Right atrium auricular region (tissue), 2 donors: ENCODE results near the gene LPP. TPM values are rescaled to one million over a fixed set of nuclear protein-coding genes. Genes with fewer than 3 reads are reported as not detected.

Experiments
- DNase-seq: peaks from one replicate; pipeline ENCODE4 v3.0.0-alpha.2; 2019; ENCODE audit warnings: low spot score
- H3K27ac ChIP-seq, 2 donors: fragments of 200-600 bp; sonication (generic); 1 replicate in 1 of 2; 2 replicates in 1 of 2; pipeline ENCODE4 v1.5.1; 2016 to 2019
- H3K27me3 ChIP-seq, 2 donors: fragments of 200-600 bp; sonication (generic); one replicate each; pipeline versions ENCODE4 v1.5.1 to v1.6.0; 2017 to 2019
- H3K36me3 ChIP-seq: fragments of 200-600 bp; sonication (generic); one replicate; pipeline ENCODE4 v1.5.1; 2016
- H3K4me1 ChIP-seq, 2 donors: fragments of 200-600 bp; sonication (generic); one replicate each; pipeline versions ENCODE4 v1.5.1 to v1.6.0; 2017 to 2019
- H3K4me3 ChIP-seq, 2 donors: fragments of 200-600 bp; sonication (generic); 1 replicate in 1 of 2; 2 replicates in 1 of 2; pipeline ENCODE4 v1.5.1; 2017 to 2019; ENCODE audit warnings: mild to moderate bottlenecking in 1 of 2, moderate library complexity in 1 of 2
- H3K9me3 ChIP-seq, 2 donors: fragments of 200-600 bp; sonication (generic); one replicate each; pipeline ENCODE4 v1.5.1; 2019
- total RNA-seq, 2 donors: library from RNA; depleted of rRNA; stranded (reverse); fragments of >200 nt; gene quantifications; one replicate each; pipeline ENCODE4 v1.1.0, GENCODE V29; 2016
- TF ChIP-seq, protein P1 (sequence below), 2 donors: fragments of 200-600 bp; sonication (generic); IDR thresholded peaks; one replicate each; pipeline ENCODE4 v1.5.1; 2019; ENCODE audit warnings: antibody characterized with exemption in 2 of 2

LPP gene
- total RNA-seq, 2 donors from 2014 or later: 117 to 186 TPM

- TF ChIP-seq, protein P1, sequence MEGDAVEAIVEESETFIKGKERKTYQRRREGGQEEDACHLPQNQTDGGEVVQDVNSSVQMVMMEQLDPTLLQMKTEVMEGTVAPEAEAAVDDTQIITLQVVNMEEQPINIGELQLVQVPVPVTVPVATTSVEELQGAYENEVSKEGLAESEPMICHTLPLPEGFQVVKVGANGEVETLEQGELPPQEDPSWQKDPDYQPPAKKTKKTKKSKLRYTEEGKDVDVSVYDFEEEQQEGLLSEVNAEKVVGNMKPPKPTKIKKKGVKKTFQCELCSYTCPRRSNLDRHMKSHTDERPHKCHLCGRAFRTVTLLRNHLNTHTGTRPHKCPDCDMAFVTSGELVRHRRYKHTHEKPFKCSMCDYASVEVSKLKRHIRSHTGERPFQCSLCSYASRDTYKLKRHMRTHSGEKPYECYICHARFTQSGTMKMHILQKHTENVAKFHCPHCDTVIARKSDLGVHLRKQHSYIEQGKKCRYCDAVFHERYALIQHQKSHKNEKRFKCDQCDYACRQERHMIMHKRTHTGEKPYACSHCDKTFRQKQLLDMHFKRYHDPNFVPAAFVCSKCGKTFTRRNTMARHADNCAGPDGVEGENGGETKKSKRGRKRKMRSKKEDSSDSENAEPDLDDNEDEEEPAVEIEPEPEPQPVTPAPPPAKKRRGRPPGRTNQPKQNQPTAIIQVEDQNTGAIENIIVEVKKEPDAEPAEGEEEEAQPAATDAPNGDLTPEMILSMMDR (IDR thresholded peaks at IDR 0.05): no peak
- Histone ChIP-seq H3K4me3 (no peak overlapping the region), H3K9me3 (no peaks in the 10 kb centered on the region), H3K4me1 (no peaks in the 10 kb centered on the region), H3K27me3 (no peaks in the 10 kb centered on the region), H3K27ac (no peak overlapping the region), H3K36me3 (no peaks in the 10 kb centered on the region)
- no peak for DNase-seq
Observed at GRCh38 chr3:188839187-188839695, 685.3 kb downstream of the LPP start.

GRCh38 chr3:188840290-188840689 lies 686.3 kb downstream of the LPP start:
- TF ChIP-seq, protein P1 (IDR thresholded peaks at IDR 0.05): no peak
- no peaks in the 10 kb centered on the region for H3K27me3 ChIP-seq
- DNase-seq: no peak
- no peak overlapping the region for H3K4me3 ChIP-seq
- no peaks in the 10 kb centered on the region for H3K9me3 ChIP-seq
- no peaks in the 10 kb centered on the region for H3K36me3 ChIP-seq
- no peak overlapping the region for H3K27ac ChIP-seq
- no peaks in the 10 kb centered on the region for H3K4me1 ChIP-seq

- TF ChIP-seq, protein P1 (IDR thresholded peaks at IDR 0.05): no peak
- Histone ChIP-seq H3K27me3 (no peaks in the 10 kb centered on the region), H3K36me3 (peaks cover 3% of the 10 kb centered on the region), H3K9me3 (no peaks in the 10 kb centered on the region), H3K27ac (no peak overlapping the region), H3K4me1 (no peaks in the 10 kb centered on the region), H3K4me3 (no peak overlapping the region)
- DNase-seq: no peak
Observed at GRCh38 chr3:188841906-188842305, 687.9 kb downstream of the LPP start.

- Histone ChIP-seq H3K27me3 (no peaks in the 10 kb centered on the region), H3K27ac (no peak overlapping the region), H3K4me1 (no peaks in the 10 kb centered on the region), H3K36me3 (peaks cover 3% of the 10 kb centered on the region), H3K9me3 (no peaks in the 10 kb centered on the region), H3K4me3 (no peak overlapping the region)
- TF ChIP-seq, protein P1 (IDR thresholded peaks at IDR 0.05): no peak
- no peak for DNase-seq
Observed at GRCh38 chr3:188842639-188843038, 688.7 kb downstream of the LPP start.

GRCh38 chr3:188844096-188844495 lies 690.1 kb downstream of the LPP start:
- no peaks in the 10 kb centered on the region for H3K9me3 ChIP-seq
- no peak for DNase-seq
- no peaks in the 10 kb centered on the region for H3K27me3 ChIP-seq
- TF ChIP-seq, protein P1 (IDR thresholded peaks at IDR 0.05): no peak
- H3K27ac ChIP-seq: no peak overlapping the region
- H3K4me1 ChIP-seq: no peaks in the 10 kb centered on the region
- no peak overlapping the region for H3K4me3 ChIP-seq
- peaks cover 3% of the 10 kb centered on the region for H3K36me3 ChIP-seq

DNA sequence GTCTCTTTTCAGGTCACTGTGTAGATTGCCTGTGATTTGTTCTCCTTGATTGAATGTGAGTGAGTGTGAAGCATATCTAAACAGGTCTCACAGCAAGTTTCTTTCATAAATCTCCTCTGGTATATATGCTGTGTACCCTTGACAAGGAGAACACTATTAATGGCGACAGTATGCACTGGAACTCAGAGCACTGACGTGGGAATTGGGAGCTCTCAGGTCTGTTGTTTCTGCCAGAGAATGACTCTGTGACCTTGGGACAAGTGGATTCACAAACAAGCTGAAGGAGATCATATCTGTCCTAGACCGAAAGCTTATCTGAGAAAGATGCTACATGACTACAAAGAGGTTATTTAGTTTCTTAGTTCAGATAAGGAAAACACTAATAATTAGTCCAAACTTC lies 691.6 kb downstream of the LPP start:
- H3K4me3 ChIP-seq: no peak overlapping the region
- H3K4me1 ChIP-seq: no peaks in the 10 kb centered on the region
- H3K27me3 ChIP-seq: no peaks in the 10 kb centered on the region
- H3K36me3 ChIP-seq: peaks cover 3% of the 10 kb centered on the region
- no peak overlapping the region for H3K27ac ChIP-seq
- TF ChIP-seq, protein P1 (IDR thresholded peaks at IDR 0.05): no peak
- H3K9me3 ChIP-seq: no peaks in the 10 kb centered on the region
- DNase-seq: no peak
